Liver (tissue), 9 donors: ENCODE measurements around the gene PEX3. TPM values are rescaled to one million over a fixed set of nuclear protein-coding genes. Genes with fewer than 3 reads are reported as not detected.

Experiments
- DNase-seq: peaks from one replicate; pipeline ENCODE4 v3.0.0-alpha.2; 2017; ENCODE audit warnings: low spot score
- H3K27ac ChIP-seq, 2 donors: one replicate each; pipeline ENCODE4 v1.7.0; 2013; ENCODE audit warnings: inconsistent platforms in 2 of 2, low read length in 2 of 2, control low read depth in 1 of 2, low read depth in 1 of 2, mild to moderate bottlenecking in 1 of 2
- H3K27me3 ChIP-seq, 4 donors: one replicate each; pipeline versions ENCODE4 v1.6.1 to v1.7.0; 2013; ENCODE audit warnings: low read length in 3 of 4, inconsistent platforms in 1 of 4, mild to moderate bottlenecking in 1 of 4, moderate library complexity in 1 of 4; ENCODE audit not compliant: control insufficient read depth in 4 of 4, insufficient read depth in 4 of 4
- H3K36me3 ChIP-seq, 4 donors: one replicate each; pipeline versions ENCODE4 v1.6.1 to v1.7.0; 2013; ENCODE audit warnings: low read length in 3 of 4, mild to moderate bottlenecking in 3 of 4, low read depth in 1 of 4, moderate library complexity in 1 of 4; ENCODE audit not compliant: control insufficient read depth in 4 of 4, insufficient read depth in 3 of 4
- H3K4me1 ChIP-seq, 4 donors: one replicate each; pipeline versions ENCODE4 v1.6.1 to v1.7.0; 2013; ENCODE audit warnings: low read length in 3 of 4, mild to moderate bottlenecking in 3 of 4, moderate library complexity in 1 of 4; ENCODE audit not compliant: control insufficient read depth in 4 of 4, insufficient read depth in 4 of 4
- H3K4me3 ChIP-seq, 3 donors: one replicate each; pipeline versions ENCODE4 v1.6.1 to v1.7.0; 2013; ENCODE audit warnings: low read length in 3 of 3, control low read depth in 1 of 3, low read depth in 1 of 3, mild to moderate bottlenecking in 1 of 3
- H3K9ac ChIP-seq, 2 donors: one replicate each; pipeline ENCODE4 v1.7.0; 2013; ENCODE audit warnings: low read length in 2 of 2, mild to moderate bottlenecking in 2 of 2, moderate library complexity in 2 of 2, control low read depth in 1 of 2, low read depth in 1 of 2
- H3K9me3 ChIP-seq, 4 donors: one replicate each; pipeline versions ENCODE4 v1.6.1 to v1.7.0; 2013; ENCODE audit warnings: low read length in 3 of 4; ENCODE audit not compliant: control insufficient read depth in 4 of 4
- ATF3 ChIP-seq: IDR thresholded peaks from 2 replicates; pipeline ENCODE4 v1.6.1; 2016; ENCODE audit warnings: antibody characterized with exemption
- CTCF ChIP-seq: fragments of 150-350 bp; IDR thresholded peaks from 2 replicates; pipeline ENCODE4 v1.5.1; 2017; ENCODE audit warnings: improper control_type of control experiment, low read depth, low read length; ENCODE audit not compliant: missing input control
- EGR1 ChIP-seq, 2 donors: IDR thresholded peaks; 2 replicates each; pipeline ENCODE4 v1.6.1; 2016 to 2018; ENCODE audit warnings: antibody characterized with exemption in 2 of 2, low read depth in 2 of 2
- FOXA1 ChIP-seq: IDR thresholded peaks from 2 replicates; pipeline ENCODE4 v1.6.1; 2016; ENCODE audit warnings: antibody characterized with exemption
- FOXA2 ChIP-seq: IDR thresholded peaks from 2 replicates; pipeline ENCODE4 v1.6.1; 2016; ENCODE audit warnings: antibody characterized with exemption
- HNF4A ChIP-seq, 2 donors: conservative IDR thresholded peaks; 2 replicates each; pipeline ENCODE4 v1.6.1; 2016; ENCODE audit warnings: antibody characterized with exemption in 2 of 2, mild to moderate bottlenecking in 2 of 2
- HNF4G ChIP-seq: IDR thresholded peaks from 2 replicates; pipeline ENCODE4 v1.6.1; 2016; ENCODE audit warnings: antibody characterized with exemption
- NR2F2 ChIP-seq: IDR thresholded peaks from 2 replicates; pipeline ENCODE4 v1.6.1; 2016; ENCODE audit warnings: antibody characterized with exemption
- SP1 ChIP-seq: IDR thresholded peaks from 2 replicates; pipeline ENCODE4 v1.6.1; 2018; ENCODE audit warnings: antibody characterized with exemption, mild to moderate bottlenecking
- TAF1 ChIP-seq: conservative IDR thresholded peaks from 2 replicates; pipeline ENCODE4 v1.6.1; 2016; ENCODE audit warnings: antibody characterized with exemption, mild to moderate bottlenecking
- YY1 ChIP-seq: IDR thresholded peaks from 2 replicates; pipeline ENCODE4 v1.6.1; 2016; ENCODE audit warnings: antibody characterized with exemption, mild to moderate bottlenecking
- WGBS: extraction: QIAGEN DNeasy Blood & Tissue Kit; methylation state at CpG from one replicate; pipeline ENCODE4 v1.1.7; 2013; 5-methylcytosine and 5-hydroxymethylcytosine counted together
- polyA plus RNA-seq, 2 donors: library from polyadenylated mRNA; stranded (reverse) in 1 of 2; unstranded in 1 of 2; fragments of 200-250 nt in 1 of 2; fragments of >200 nt in 1 of 2; fragmentation: Nextera tagmentation in 1 of 2; extraction: Ambion mirVana in 1 of 2; gene quantifications; one replicate each; pipeline versions ENCODE4 v1.2.1 to v1.2.3, GENCODE V29; 2013 to 2015
- total RNA-seq, 2 donors: library from RNA; depleted of rRNA; stranded (reverse); fragments of >200 nt; gene quantifications; one replicate each; pipeline ENCODE4 v1.2.3, GENCODE V29; 2014
- TF ChIP-seq, protein P1 (sequence below): IDR thresholded peaks from 2 replicates; pipeline ENCODE4 v1.6.1; 2016; ENCODE audit warnings: antibody characterized with exemption, mild to moderate bottlenecking
- TF ChIP-seq, protein P2 (sequence below): IDR thresholded peaks from 2 replicates; pipeline ENCODE4 v1.6.1; 2016; ENCODE audit warnings: antibody characterized with exemption
- TF ChIP-seq, protein P3 (sequence below): IDR thresholded peaks from 2 replicates; pipeline ENCODE4 v1.6.1; 2016; ENCODE audit warnings: antibody characterized with exemption
- donor health status: healthy.
- donor health status: healthy.
- donor health status: healthy.
- donor health status: healthy.
- donor health status: healthy.

The PEX3 gene
- total and polyA plus RNA-seq, 4 donors, result 12.7 to 27.2 (median 15.2) TPM

- no peak overlapping the region for H3K4me3 ChIP-seq
- H3K27ac ChIP-seq, result no peak overlapping the region
- no peak for TF ChIP-seq ATF3
- TF ChIP-seq, protein P1, sequence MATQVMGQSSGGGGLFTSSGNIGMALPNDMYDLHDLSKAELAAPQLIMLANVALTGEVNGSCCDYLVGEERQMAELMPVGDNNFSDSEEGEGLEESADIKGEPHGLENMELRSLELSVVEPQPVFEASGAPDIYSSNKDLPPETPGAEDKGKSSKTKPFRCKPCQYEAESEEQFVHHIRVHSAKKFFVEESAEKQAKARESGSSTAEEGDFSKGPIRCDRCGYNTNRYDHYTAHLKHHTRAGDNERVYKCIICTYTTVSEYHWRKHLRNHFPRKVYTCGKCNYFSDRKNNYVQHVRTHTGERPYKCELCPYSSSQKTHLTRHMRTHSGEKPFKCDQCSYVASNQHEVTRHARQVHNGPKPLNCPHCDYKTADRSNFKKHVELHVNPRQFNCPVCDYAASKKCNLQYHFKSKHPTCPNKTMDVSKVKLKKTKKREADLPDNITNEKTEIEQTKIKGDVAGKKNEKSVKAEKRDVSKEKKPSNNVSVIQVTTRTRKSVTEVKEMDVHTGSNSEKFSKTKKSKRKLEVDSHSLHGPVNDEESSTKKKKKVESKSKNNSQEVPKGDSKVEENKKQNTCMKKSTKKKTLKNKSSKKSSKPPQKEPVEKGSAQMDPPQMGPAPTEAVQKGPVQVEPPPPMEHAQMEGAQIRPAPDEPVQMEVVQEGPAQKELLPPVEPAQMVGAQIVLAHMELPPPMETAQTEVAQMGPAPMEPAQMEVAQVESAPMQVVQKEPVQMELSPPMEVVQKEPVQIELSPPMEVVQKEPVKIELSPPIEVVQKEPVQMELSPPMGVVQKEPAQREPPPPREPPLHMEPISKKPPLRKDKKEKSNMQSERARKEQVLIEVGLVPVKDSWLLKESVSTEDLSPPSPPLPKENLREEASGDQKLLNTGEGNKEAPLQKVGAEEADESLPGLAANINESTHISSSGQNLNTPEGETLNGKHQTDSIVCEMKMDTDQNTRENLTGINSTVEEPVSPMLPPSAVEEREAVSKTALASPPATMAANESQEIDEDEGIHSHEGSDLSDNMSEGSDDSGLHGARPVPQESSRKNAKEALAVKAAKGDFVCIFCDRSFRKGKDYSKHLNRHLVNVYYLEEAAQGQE, result no peak
- no peak for TF ChIP-seq NR2F2
- no peak for TF ChIP-seq HNF4G
- no peak for TF ChIP-seq SP1
- TF ChIP-seq EGR1 (IDR thresholded peaks at IDR 0.05; ENCODE audit: low read depth in 2 of 2), result no peak
- no peak for TF ChIP-seq HNF4A (conservative IDR thresholded peaks at IDR 0.05)
- no peak for TF ChIP-seq FOXA2
- DNase-seq, result no peak
- H3K27me3 ChIP-seq, result no peaks in the 10 kb centered on the region
- H3K4me1 ChIP-seq, result peaks cover 0 to 6% (median 0%) of the 10 kb centered on the region in 4 donors
- 96% methylated on average over 1 of the region's 1 CpG for WGBS
- H3K36me3 ChIP-seq, result peaks cover 2 to 7% (median 5%) of the 10 kb centered on the region in 4 donors
- no peaks in the 10 kb centered on the region for H3K9me3 ChIP-seq
- no peak overlapping the region for H3K9ac ChIP-seq
Observed at GRCh38 chr6:143490244-143490643, 39.6 kb downstream of the PEX3 start.

- Histone ChIP-seq H3K27ac (no peak overlapping the region), H3K4me1 (peaks cover 0 to 6% (median 0%) of the 10 kb centered on the region in 4 donors), H3K9ac (no peak overlapping the region), H3K4me3 (no peak overlapping the region), H3K36me3 (peaks cover 2 to 8% (median 6%) of the 10 kb centered on the region in 4 donors), H3K9me3 (no peaks in the 10 kb centered on the region), H3K27me3 (no peaks in the 10 kb centered on the region)
- TF ChIP-seq FOXA2 (no peak), HNF4G (no peak), NR2F2 (no peak), TAF1 (no peak), FOXA1 (no peak), CTCF (no peak), YY1 (no peak), ATF3 (no peak)
- TF ChIP-seq, protein P2, sequence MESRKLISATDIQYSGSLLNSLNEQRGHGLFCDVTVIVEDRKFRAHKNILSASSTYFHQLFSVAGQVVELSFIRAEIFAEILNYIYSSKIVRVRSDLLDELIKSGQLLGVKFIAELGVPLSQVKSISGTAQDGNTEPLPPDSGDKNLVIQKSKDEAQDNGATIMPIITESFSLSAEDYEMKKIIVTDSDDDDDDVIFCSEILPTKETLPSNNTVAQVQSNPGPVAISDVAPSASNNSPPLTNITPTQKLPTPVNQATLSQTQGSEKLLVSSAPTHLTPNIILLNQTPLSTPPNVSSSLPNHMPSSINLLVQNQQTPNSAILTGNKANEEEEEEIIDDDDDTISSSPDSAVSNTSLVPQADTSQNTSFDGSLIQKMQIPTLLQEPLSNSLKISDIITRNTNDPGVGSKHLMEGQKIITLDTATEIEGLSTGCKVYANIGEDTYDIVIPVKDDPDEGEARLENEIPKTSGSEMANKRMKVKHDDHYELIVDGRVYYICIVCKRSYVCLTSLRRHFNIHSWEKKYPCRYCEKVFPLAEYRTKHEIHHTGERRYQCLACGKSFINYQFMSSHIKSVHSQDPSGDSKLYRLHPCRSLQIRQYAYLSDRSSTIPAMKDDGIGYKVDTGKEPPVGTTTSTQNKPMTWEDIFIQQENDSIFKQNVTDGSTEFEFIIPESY, result no peak
- TF ChIP-seq, protein P3, sequence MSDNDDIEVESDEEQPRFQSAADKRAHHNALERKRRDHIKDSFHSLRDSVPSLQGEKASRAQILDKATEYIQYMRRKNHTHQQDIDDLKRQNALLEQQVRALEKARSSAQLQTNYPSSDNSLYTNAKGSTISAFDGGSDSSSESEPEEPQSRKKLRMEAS, result no peak
- TF ChIP-seq, protein P1, result no peak
- 96% methylated on average over 8 of the region's 8 CpGs for WGBS
- DNase-seq, result no peak
Observed at GRCh38 chr6:143490775-143491174, 40.2 kb downstream of the PEX3 start.
